Mesenchymal stem cell (in vitro differentiated cells and primary cell): ENCODE data around the gene FIBCD1.

Experiments used
- DNase-seq: peaks from one replicate; pipeline ENCODE4 v3.0.0-alpha.2; 2013
- H2AFZ ChIP-seq: one replicate; pipeline ENCODE4 v1.6.1; 2013; ENCODE audit warnings: low read depth, mild to moderate bottlenecking, control low read depth, inconsistent platforms, low read length, moderate library complexity
- H2AK5ac ChIP-seq: 2 replicates; pipeline ENCODE4 v1.6.1; 2013; ENCODE audit warnings: low read length, moderate library complexity, mild to moderate bottlenecking, inconsistent platforms; ENCODE audit not compliant: severe bottlenecking
- H2BK120ac ChIP-seq: one replicate; pipeline ENCODE4 v1.6.1; 2013; ENCODE audit warnings: low read depth, mild to moderate bottlenecking, inconsistent platforms, low read length, moderate library complexity
- H2BK12ac ChIP-seq, 2 experiments: one replicate each; pipeline ENCODE4 v1.6.1; 2013; ENCODE audit warnings: inconsistent platforms in 2 of 2, low read length in 2 of 2, mild to moderate bottlenecking in 2 of 2, moderate library complexity in 2 of 2, control low read depth in 1 of 2
- H2BK15ac ChIP-seq: one replicate; pipeline ENCODE4 v1.6.1; 2013; ENCODE audit warnings: mild to moderate bottlenecking, low read depth, inconsistent platforms; ENCODE audit not compliant: poor library complexity, severe bottlenecking
- H2BK5ac ChIP-seq: 2 replicates; pipeline ENCODE4 v1.6.1; 2013; ENCODE audit warnings: low read depth, mild to moderate bottlenecking, low read length, control low read depth, inconsistent platforms; ENCODE audit not compliant: poor library complexity, severe bottlenecking
- H3K14ac ChIP-seq, 2 experiments: one replicate each; pipeline ENCODE4 v1.6.1; 2013; ENCODE audit warnings: inconsistent platforms in 2 of 2, low read length in 2 of 2, control low read depth in 1 of 2, mild to moderate bottlenecking in 1 of 2, moderate library complexity in 1 of 2
- H3K18ac ChIP-seq, 2 experiments: one replicate each; pipeline ENCODE4 v1.6.1; 2013; ENCODE audit warnings: inconsistent platforms in 2 of 2, low read length in 2 of 2, control low read depth in 1 of 2, low read depth in 1 of 2, mild to moderate bottlenecking in 1 of 2
- H3K23ac ChIP-seq, 2 experiments: one replicate each; pipeline ENCODE4 v1.6.1; 2013; ENCODE audit warnings: inconsistent platforms in 2 of 2, low read length in 2 of 2, mild to moderate bottlenecking in 2 of 2, moderate library complexity in 2 of 2, control low read depth in 1 of 2
- H3K27ac ChIP-seq: 2 replicates; pipeline ENCODE4 v1.5.1; 2013; ENCODE audit warnings: mild to moderate bottlenecking, moderate library complexity, low read length, control low read depth, inconsistent platforms; ENCODE audit not compliant: poor library complexity, severe bottlenecking
- H3K27me3 ChIP-seq, 2 experiments: 2 replicates each; pipeline versions ENCODE4 v1.6.1 to v1.7.0; 2013; ENCODE audit warnings: low read length in 2 of 2, mild to moderate bottlenecking in 2 of 2, moderate library complexity in 2 of 2, control low read depth in 1 of 2, inconsistent platforms in 1 of 2; ENCODE audit not compliant: control insufficient read depth in 1 of 2, insufficient read depth in 1 of 2
- H3K36me3 ChIP-seq, 2 experiments: 2 replicates each; pipeline versions ENCODE4 v1.6.1 to v1.7.0; 2013; ENCODE audit warnings: low read length in 2 of 2, control low read depth in 1 of 2, inconsistent platforms in 1 of 2, low read depth in 1 of 2, mild to moderate bottlenecking in 1 of 2; ENCODE audit not compliant: insufficient read depth in 2 of 2, control insufficient read depth in 1 of 2
- H3K4ac ChIP-seq, 2 experiments: one replicate each; pipeline ENCODE4 v1.6.1; 2013; ENCODE audit warnings: inconsistent platforms in 2 of 2, low read length in 2 of 2, mild to moderate bottlenecking in 2 of 2, moderate library complexity in 2 of 2, control low read depth in 1 of 2, low read depth in 1 of 2
- H3K4me1 ChIP-seq: 2 replicates; pipeline ENCODE4 v1.6.1; 2013; ENCODE audit warnings: low read depth, low read length, control low read depth; ENCODE audit not compliant: control insufficient read depth, insufficient read depth
- H3K4me2 ChIP-seq: 2 replicates; pipeline ENCODE4 v1.6.1; 2013; ENCODE audit warnings: low read length, mild to moderate bottlenecking, inconsistent platforms; ENCODE audit not compliant: poor library complexity, severe bottlenecking
- H3K4me3 ChIP-seq, 2 experiments: 2 replicates each; pipeline versions ENCODE4 v1.5.1 to v1.7.0; 2013; ENCODE audit warnings: low read length in 2 of 2, mild to moderate bottlenecking in 2 of 2, control low read depth in 1 of 2, low read depth in 1 of 2; ENCODE audit not compliant: insufficient read depth in 1 of 2
- H3K79me1 ChIP-seq: replicated peaks from 2 replicates; pipeline ENCODE4 v1.6.1; 2013; ENCODE audit warnings: mild to moderate bottlenecking, control low read depth, low read length, inconsistent platforms; ENCODE audit not compliant: poor library complexity, severe bottlenecking
- H3K9ac ChIP-seq: 2 replicates; pipeline ENCODE4 v1.7.0; 2013; ENCODE audit warnings: mild to moderate bottlenecking, low read length, moderate library complexity
- H3K9me3 ChIP-seq: 2 replicates; pipeline ENCODE4 v1.7.0; 2013; ENCODE audit warnings: mild to moderate bottlenecking, low read length; ENCODE audit not compliant: control insufficient read depth
- H4K8ac ChIP-seq: one replicate; pipeline ENCODE4 v1.6.1; 2013; ENCODE audit warnings: inconsistent platforms, mild to moderate bottlenecking, low read length, moderate library complexity
- H4K91ac ChIP-seq: one replicate; pipeline ENCODE4 v1.6.1; 2013; ENCODE audit warnings: mild to moderate bottlenecking, low read length, inconsistent platforms
- WGBS: methylation state at CpG from one replicate; pipeline ENCODE4 v1.1.7; 2013; ENCODE audit warnings: mixed read lengths; 5-methylcytosine and 5-hydroxymethylcytosine counted together

Gene FIBCD1

DNA sequence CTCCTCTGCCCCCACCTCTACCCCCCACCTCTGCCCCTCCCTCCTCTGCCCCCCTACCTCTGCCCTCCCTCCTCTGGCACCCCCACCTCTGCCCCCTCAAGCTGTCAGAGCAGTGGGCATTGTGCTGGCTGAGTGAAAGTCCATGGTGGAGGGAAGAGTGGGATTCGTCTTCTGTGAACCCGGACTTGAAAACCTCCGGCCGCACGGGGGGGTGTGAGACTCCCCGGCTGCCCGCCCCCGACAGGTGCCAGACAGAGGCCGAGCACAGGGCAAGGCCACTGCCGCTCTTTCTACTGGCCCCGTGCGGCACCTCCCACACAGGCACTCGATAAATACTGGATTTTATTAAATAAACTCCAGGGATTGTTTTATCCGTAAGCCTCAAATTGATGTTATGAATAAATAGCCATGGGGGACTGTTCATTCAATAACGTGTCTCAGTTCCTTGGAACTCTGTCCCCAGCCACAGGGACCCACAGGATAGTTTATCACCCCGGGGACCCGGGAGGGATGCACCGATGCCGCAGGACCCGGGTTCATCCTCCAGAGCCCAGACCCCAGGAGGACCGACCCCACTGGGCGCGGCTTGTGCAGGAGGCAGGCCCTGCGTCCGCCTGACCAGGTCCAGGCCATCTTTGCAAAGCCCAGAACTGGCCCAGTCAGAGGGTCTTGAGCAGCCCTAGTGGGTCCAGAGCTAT is 39.8 kb downstream of the FIBCD1 start:
- Histone ChIP-seq H3K27ac (no peak overlapping the region), H3K36me3 (peaks cover 4 to 27% of the 10 kb centered on the region in 2 experiments), H3K9ac (no peak overlapping the region), H3K79me1 (no peaks in the 10 kb centered on the region), H3K4me2 (no peak overlapping the region), H3K14ac (no peak overlapping the region), H2AK5ac (no peak overlapping the region), H3K18ac (no peak overlapping the region), H3K23ac (no peak overlapping the region), H3K9me3 (no peaks in the 10 kb centered on the region), H3K4ac (no peak overlapping the region), H3K4me3 (no peak overlapping the region), H2BK120ac (no peak overlapping the region), H2BK12ac (no peak overlapping the region), H2BK15ac (no peak overlapping the region), H4K8ac (no peak overlapping the region), H3K27me3 (peaks cover 14 to 49% of the 10 kb centered on the region in 2 experiments), H4K91ac (no peak overlapping the region), H2BK5ac (no peak overlapping the region), H2AFZ (no peak overlapping the region), H3K4me1 (peaks cover 18% of the 10 kb centered on the region)
- WGBS: 84% methylated on average over 22 of the region's 25 CpGs
- no peak for DNase-seq

DNA sequence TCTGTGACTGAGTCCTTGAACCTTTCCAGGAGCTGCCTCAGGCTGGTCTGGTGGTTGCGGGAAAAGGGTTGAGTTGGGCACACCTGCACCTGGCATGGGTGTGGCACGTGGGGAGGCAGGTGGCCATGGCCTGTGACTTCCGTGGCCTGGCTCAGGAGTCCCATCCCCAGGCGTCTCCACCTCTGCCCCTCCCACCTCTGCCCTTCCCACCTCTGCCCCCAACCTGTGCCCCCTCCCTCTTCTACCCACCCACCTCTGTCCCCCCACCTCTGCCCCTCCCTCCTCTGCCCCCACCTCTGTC is 40.5 kb downstream of the FIBCD1 start:
- H3K4ac ChIP-seq: no peak overlapping the region
- no peak overlapping the region for H2AK5ac ChIP-seq
- H3K14ac ChIP-seq: no peak overlapping the region
- no peak overlapping the region for H2BK120ac ChIP-seq
- H2BK15ac ChIP-seq: no peak overlapping the region
- H3K9me3 ChIP-seq: no peaks in the 10 kb centered on the region
- peak overlapping the region; percentile 53 for H4K91ac ChIP-seq
- no peak overlapping the region for H2BK5ac ChIP-seq
- 49% methylated on average over 3 of the region's 4 CpGs for WGBS
- H3K4me1 ChIP-seq: peaks cover 18% of the 10 kb centered on the region
- no peak overlapping the region for H3K4me2 ChIP-seq
- H3K4me3 ChIP-seq: no peak overlapping the region
- peaks cover 9 to 45% of the 10 kb centered on the region in 2 experiments for H3K27me3 ChIP-seq
- H3K18ac ChIP-seq: no peak overlapping the region
- H3K23ac ChIP-seq: no peak overlapping the region
- no peak overlapping the region for H2BK12ac ChIP-seq
- H3K36me3 ChIP-seq: peaks cover 11 to 27% of the 10 kb centered on the region in 2 experiments
- no peak overlapping the region for H4K8ac ChIP-seq
- H3K9ac ChIP-seq: no peak overlapping the region
- H3K27ac ChIP-seq: no peak overlapping the region
- no peak overlapping the region for H2AFZ ChIP-seq
- no peaks in the 10 kb centered on the region for H3K79me1 ChIP-seq
- no peak for DNase-seq

DNA sequence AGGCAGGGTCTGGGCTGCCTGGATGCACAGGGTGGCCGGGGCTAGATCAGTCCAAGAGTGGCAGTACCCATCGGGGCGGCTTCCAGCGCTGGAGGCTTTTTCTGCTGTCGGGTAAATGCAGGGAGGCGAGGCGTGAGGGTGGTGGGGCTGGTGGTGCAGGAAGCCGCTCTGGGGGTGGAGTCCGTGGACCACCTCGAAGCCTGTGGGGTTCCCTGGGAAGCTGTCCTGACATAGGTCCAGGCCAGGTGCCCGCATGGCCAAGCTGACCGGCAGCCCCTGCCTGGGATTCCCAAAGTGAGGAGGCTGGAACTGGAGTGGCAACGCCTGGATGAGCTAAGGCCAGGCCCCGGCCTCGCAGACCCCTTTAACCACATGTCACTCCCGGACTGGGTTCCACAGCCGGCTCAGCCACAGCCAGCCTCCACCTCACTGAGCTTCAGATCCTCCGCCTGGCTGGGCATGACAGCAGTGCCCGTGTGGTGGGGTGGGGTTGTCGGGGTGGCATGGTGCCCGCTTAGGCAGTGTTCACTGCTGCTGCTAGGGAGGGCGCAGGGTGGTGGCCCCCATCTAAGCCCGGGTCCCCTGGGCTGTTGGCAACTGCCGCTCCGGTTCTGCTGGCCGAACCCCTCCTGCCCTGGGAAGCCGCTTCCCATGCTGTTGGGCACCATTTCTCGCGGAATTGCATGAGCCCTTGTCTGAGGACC is 41.0 kb downstream of the FIBCD1 start:
- Histone ChIP-seq H3K4ac (no peak overlapping the region), H2BK120ac (no peak overlapping the region), H2AFZ (no peak overlapping the region), H2BK15ac (no peak overlapping the region), H3K36me3 (peaks cover 16 to 31% of the 10 kb centered on the region in 2 experiments), H3K18ac (no peak overlapping the region), H3K9me3 (no peaks in the 10 kb centered on the region), H3K9ac (no peak overlapping the region), H3K4me1 (peaks cover 18% of the 10 kb centered on the region), H3K23ac (no peak overlapping the region), H3K79me1 (no peaks in the 10 kb centered on the region), H3K14ac (no peak overlapping the region), H4K91ac (peak overlapping the region; percentile 53), H2BK5ac (no peak overlapping the region), H3K27ac (no peak overlapping the region), H3K4me3 (no peak overlapping the region), H2BK12ac (no peak overlapping the region), H3K4me2 (no peak overlapping the region), H2AK5ac (no peak overlapping the region), H4K8ac (no peak overlapping the region), H3K27me3 (peaks cover 9 to 40% of the 10 kb centered on the region in 2 experiments)
- WGBS: 91% methylated on average over 28 of the region's 29 CpGs
- no peak for DNase-seq

DNA sequence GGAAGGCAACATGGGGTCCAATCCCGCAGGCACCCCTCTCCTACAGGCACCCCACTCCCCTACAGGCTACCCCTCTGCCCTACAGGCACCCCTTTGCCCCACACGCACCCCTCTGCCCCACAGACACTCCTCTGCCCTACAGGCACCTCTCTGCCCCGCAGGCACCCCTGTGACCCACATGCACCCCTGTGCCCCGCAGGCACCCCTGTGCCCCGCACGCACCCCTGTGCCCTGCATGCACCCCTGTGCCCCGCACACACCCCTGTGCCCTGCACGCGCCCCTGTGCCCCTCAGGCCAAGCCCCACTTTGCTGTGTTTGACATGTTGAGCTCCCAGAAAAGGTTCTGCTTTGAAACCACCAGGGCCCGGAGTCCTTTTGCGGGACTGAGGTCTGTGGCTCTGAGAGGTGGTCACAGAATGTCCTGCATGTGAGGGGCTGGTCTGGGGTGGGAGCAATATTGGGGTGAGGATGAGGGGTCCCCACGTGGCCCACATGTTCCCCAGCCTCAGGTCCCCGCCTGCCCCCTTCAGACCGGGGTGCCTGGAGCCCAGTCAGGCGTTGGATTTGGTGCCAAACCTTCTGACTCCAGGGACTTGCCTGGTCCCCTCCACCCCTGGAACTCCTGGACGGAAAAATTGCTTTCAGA is 41.8 kb downstream of the FIBCD1 start:
- no peak overlapping the region for H3K4me3 ChIP-seq
- no peak overlapping the region for H2AK5ac ChIP-seq
- no peak overlapping the region for H3K18ac ChIP-seq
- WGBS: 83% methylated on average over 16 of the region's 16 CpGs
- H3K79me1 ChIP-seq: peaks cover 3% of the 10 kb centered on the region
- no peak overlapping the region for H4K91ac ChIP-seq
- no peak overlapping the region for H3K4me2 ChIP-seq
- no peak overlapping the region for H4K8ac ChIP-seq
- no peaks in the 10 kb centered on the region for H3K9me3 ChIP-seq
- H2BK5ac ChIP-seq: no peak overlapping the region
- H2BK120ac ChIP-seq: no peak overlapping the region
- H3K9ac ChIP-seq: no peak overlapping the region
- H2AFZ ChIP-seq: no peak overlapping the region
- no peak overlapping the region for H3K4ac ChIP-seq
- no peak overlapping the region for H2BK12ac ChIP-seq
- peaks cover 24 to 39% of the 10 kb centered on the region in 2 experiments for H3K36me3 ChIP-seq
- DNase-seq: no peak
- no peak overlapping the region for H3K27ac ChIP-seq
- H2BK15ac ChIP-seq: peak overlapping the region; percentile 34
- H3K23ac ChIP-seq: no peak overlapping the region
- H3K27me3 ChIP-seq: peaks cover 9 to 33% of the 10 kb centered on the region in 2 experiments
- H3K14ac ChIP-seq: no peak overlapping the region
- H3K4me1 ChIP-seq: peaks cover 18% of the 10 kb centered on the region
